Heart left ventricle (tissue), 13 donors: ENCODE data around the gene LRRC2.

Source experiments
- CTCF ChIP-seq, 12 donors: fragments of 200-600 bp; sonication (generic) in 4 of 12; IDR thresholded peaks; one replicate each; pipeline versions ENCODE4 v1.5.0 to v1.8.0; 2018 to 2022; ENCODE audit warnings: antibody characterized with exemption in 12 of 12, mild to moderate bottlenecking in 5 of 12
- POLR2A ChIP-seq, 2 donors: fragments of 450-650 bp; IDR thresholded peaks; one replicate each; pipeline ENCODE4 v1.6.1; 2017; ENCODE audit warnings: antibody characterized with exemption in 2 of 2, mild to moderate bottlenecking in 2 of 2, moderate library complexity in 2 of 2
- donor health status: ischemic (EF 13 %, LVEDD 7.1; RV severe dilation, severe dysfunction).
- donor health status: DM: no; HTN: yes; CAD: no.
- donor health status: DM: no; HTN: no; CAD: no.
- donor health status: ischemic (EF 25% LVEDD 6.9; RV normal size, moderate dysfunction).
- donor health status: ischemic (EF 25% LVEDD 5.7; RV mildly dilated, moderate dysfunction).
- donor health status: ischemic (EF 35%, LVEDD 5.7; RV mildly dilated, moderate dysfunction).
- donor health status: nonischemic (EF 11% LVEDD 7.7; RV severe dilation, severe dysfunction).
- donor health status: DM: yes; HTN: yes; CAD: no.
- donor health status: PGD.
- donor health status: ischemic (EF 29% LVEDD 5.4; RV normal size, mild dysfunction).
- donor health status: nonischemic (EF 23%, LVEDD 6.1; RV moderate dilation, normal function).

GRCh38 chr3:46541835-46542234 is 24.3 kb downstream of the LRRC2 start:
- TF ChIP-seq CTCF (IDR thresholded peaks at IDR 0.05) (no peak), POLR2A (IDR thresholded peaks at IDR 0.05) (no peak)
